GM23338 (cell line): ENCODE data around the gene AFTPH. TPM values are rescaled to one million over a fixed set of nuclear protein-coding genes. Genes with fewer than 3 reads are reported as not detected.

Experiments used
- ATAC-seq: fragments of 200-7000 bp; cut with Tn5 transposase; 3 replicates; pipeline ENCODE4 v1.9.1; 2020
- DNase-seq: peaks from one replicate; pipeline ENCODE4 v3.0.0-alpha.2; 2015; ENCODE audit warnings: low spot score
- H2AFZ ChIP-seq: fragments of 200-600 bp; sonication (generic); 2 replicates; pipeline ENCODE4 v1.8.0; 2016; ENCODE audit warnings: antibody characterized with exemption, mild to moderate bottlenecking, moderate library complexity
- H3F3A ChIP-seq: fragments of 200-600 bp; sonication (generic); replicated peaks from 2 replicates; pipeline ENCODE4 v1.8.0; 2017; ENCODE audit warnings: antibody characterized with exemption, mixed run types, low read depth
- H3K27ac ChIP-seq: fragments of 200-600 bp; sonication (generic); 2 replicates; pipeline ENCODE4 v1.6.1; 2016; ENCODE audit warnings: low read depth
- H3K27me3 ChIP-seq: fragments of 200-600 bp; sonication (generic); 2 replicates; pipeline ENCODE4 v1.8.0; 2016; ENCODE audit warnings: mild to moderate bottlenecking, mixed run types, moderate library complexity; ENCODE audit not compliant: insufficient read depth
- H3K36me3 ChIP-seq: fragments of 200-600 bp; sonication (generic); 2 replicates; pipeline ENCODE4 v1.8.0; 2016; ENCODE audit warnings: mild to moderate bottlenecking; ENCODE audit not compliant: insufficient read depth
- H3K4me1 ChIP-seq: fragments of 200-600 bp; sonication (generic); 2 replicates; pipeline ENCODE4 v1.8.0; 2016; ENCODE audit warnings: mild to moderate bottlenecking, moderate library complexity; ENCODE audit not compliant: insufficient read depth
- H3K4me2 ChIP-seq: fragments of 200-600 bp; sonication (generic); 2 replicates; pipeline ENCODE4 v1.7.1; 2017; ENCODE audit warnings: mixed run types
- H3K4me3 ChIP-seq: fragments of 200-600 bp; sonication (generic); 2 replicates; pipeline ENCODE4 v1.6.1; 2016; ENCODE audit warnings: mixed run types
- H3K79me2 ChIP-seq: fragments of 200-600 bp; sonication (generic); replicated peaks from 2 replicates; pipeline ENCODE4 v1.8.0; 2017; ENCODE audit warnings: mild to moderate bottlenecking; ENCODE audit not compliant: insufficient read depth
- H3K9me2 ChIP-seq: fragments of 200-600 bp; sonication (generic); 2 replicates; pipeline ENCODE4 v1.8.0; 2017; ENCODE audit not compliant: insufficient read depth
- H4K20me1 ChIP-seq: fragments of 200-600 bp; sonication (generic); replicated peaks from 2 replicates; pipeline ENCODE4 v1.8.0; 2017; ENCODE audit warnings: mild to moderate bottlenecking; ENCODE audit not compliant: insufficient read depth
- H3K27ac Mint-ChIP-seq: 2 replicates; pipeline ENCODE4 v1.8.0; 2020; ENCODE audit warnings: inconsistent platforms, mild to moderate bottlenecking, moderate library complexity, mixed read lengths
- H3K27me3 Mint-ChIP-seq: 3 replicates; pipeline ENCODE4 v1.8.0; 2022; ENCODE audit warnings: low read depth, mild to moderate bottlenecking, moderate library complexity, mixed read lengths, inconsistent platforms; ENCODE audit not compliant: insufficient read depth, poor library complexity
- H3K36me3 Mint-ChIP-seq: 3 replicates; pipeline ENCODE4 v1.8.0; 2021; ENCODE audit warnings: low read depth, mild to moderate bottlenecking, inconsistent platforms, moderate library complexity, mixed read lengths
- H3K4me1 Mint-ChIP-seq: 3 replicates; pipeline ENCODE4 v1.8.0; 2020; ENCODE audit warnings: mild to moderate bottlenecking, inconsistent platforms, mixed read lengths
- H3K4me3 Mint-ChIP-seq: 3 replicates; pipeline ENCODE4 v1.8.0; 2021; ENCODE audit warnings: moderate library complexity, mild to moderate bottlenecking, inconsistent platforms, mixed read lengths
- H3K9me3 Mint-ChIP-seq: 3 replicates; pipeline ENCODE4 v1.8.0; 2020; ENCODE audit warnings: moderate library complexity, mild to moderate bottlenecking, inconsistent platforms, mixed read lengths
- CREB1 ChIP-seq: fragments of 250-450 bp; sonication (Bioruptor Pico); IDR thresholded peaks from 2 replicates; pipeline ENCODE4 v1.5.0; 2020; ENCODE audit warnings: low read depth, mild to moderate bottlenecking, moderate library complexity
- CTCF ChIP-seq, 2 experiments: fragments of 200-600 bp in 1 of 2; sonication (generic) in 1 of 2; conservative IDR thresholded peaks; 2 replicates each; pipeline versions ENCODE4 v1.5.1 to v1.6.1; 2016 to 2017; ENCODE audit warnings: antibody characterized with exemption in 2 of 2, low read depth in 2 of 2, mild to moderate bottlenecking in 2 of 2, moderate library complexity in 1 of 2
- ETS1 ChIP-seq: IDR thresholded peaks from 2 replicates; pipeline ENCODE4 v1.6.1; 2016; ENCODE audit warnings: antibody characterized with exemption
- EZH2 ChIP-seq: fragments of 200-600 bp; sonication (generic); IDR thresholded peaks from one replicate; pipeline ENCODE4 v1.8.0; 2017; ENCODE audit warnings: antibody characterized with exemption, mild to moderate bottlenecking, low read depth; ENCODE audit not compliant: unreplicated experiment
- EZH2phosphoT487 ChIP-seq: fragments of 200-600 bp; sonication (generic); IDR thresholded peaks from one replicate; pipeline ENCODE4 v1.8.1; 2018; ENCODE audit warnings: antibody characterized with exemption; ENCODE audit not compliant: unreplicated experiment
- JUNB ChIP-seq: IDR thresholded peaks from one replicate; pipeline ENCODE4 v1.6.1; 2016; ENCODE audit warnings: antibody characterized with exemption; ENCODE audit not compliant: unreplicated experiment
- NANOG ChIP-seq: IDR thresholded peaks from 2 replicates; pipeline ENCODE4 v1.6.1; 2016; ENCODE audit warnings: antibody characterized with exemption, borderline replicate concordance
- POLR2AphosphoS5 ChIP-seq: IDR thresholded peaks from 2 replicates; pipeline ENCODE4 v1.6.1; 2016; ENCODE audit warnings: antibody characterized with exemption, low read depth
- REST ChIP-seq: IDR thresholded peaks from one replicate; pipeline ENCODE4 v1.6.1; 2018; ENCODE audit warnings: antibody characterized with exemption; ENCODE audit not compliant: unreplicated experiment
- STAT1 ChIP-seq: IDR thresholded peaks from one replicate; pipeline ENCODE4 v1.6.1; 2016; ENCODE audit warnings: antibody characterized with exemption; ENCODE audit not compliant: unreplicated experiment
- ZNF114 ChIP-seq: fragments of 250-450 bp; sonication (Bioruptor Pico); IDR thresholded peaks from 2 replicates; pipeline ENCODE4 v1.5.0; 2020; ENCODE audit warnings: mild to moderate bottlenecking, moderate library complexity
- ZNF331 ChIP-seq: fragments of 250-450 bp; sonication (Bioruptor Pico); IDR thresholded peaks from 2 replicates; pipeline ENCODE4 v1.5.0; 2020; ENCODE audit warnings: low read depth, mild to moderate bottlenecking, moderate library complexity
- ZNF462 ChIP-seq: fragments of 250-450 bp; sonication (Bioruptor Pico); IDR thresholded peaks from 2 replicates; pipeline ENCODE4 v1.5.0; 2020; ENCODE audit warnings: mild to moderate bottlenecking, moderate library complexity
- polyA plus RNA-seq: library from polyadenylated mRNA; unstranded; fragments of >200 nt; fragmentation: Nextera tagmentation; extraction: Ambion mirVana; gene quantifications from 2 replicates; pipeline ENCODE4 v1.2.1, GENCODE V29; 2016
- total RNA-seq: library from RNA; depleted of rRNA; stranded (reverse); fragments of >200 nt; shearing (Covaris generic); gene quantifications from 2 replicates; pipeline ENCODE4 v1.2.3, GENCODE V29; 2014

Gene AFTPH
- total and polyA plus RNA-seq, 2 experiments from 2014 or later = 14.9 to 20.6 TPM

GRCh38 chr2:64594226-64594989 is 70.3 kb downstream of the AFTPH start:
- peaks cover 9% of the 10 kb centered on the region; the same call in 1 of the 3 replicates for H3K36me3 Mint-ChIP-seq
- H3K4me1 ChIP-seq = no peaks in the 10 kb centered on the region
- no peak overlapping the region for H3K4me2 ChIP-seq
- no peaks in the 10 kb centered on the region for H3F3A ChIP-seq
- no peaks in the 10 kb centered on the region for H3K9me3 Mint-ChIP-seq
- H4K20me1 ChIP-seq = no peaks in the 10 kb centered on the region
- no peak overlapping the region for H3K27ac Mint-ChIP-seq
- H2AFZ ChIP-seq = no peak overlapping the region
- H3K4me3 ChIP-seq = no peak overlapping the region
- H3K4me3 Mint-ChIP-seq = no peak overlapping the region
- H3K79me2 ChIP-seq = no peaks in the 10 kb centered on the region
- H3K9me2 ChIP-seq = no peaks in the 10 kb centered on the region
- H3K4me1 Mint-ChIP-seq = peaks cover 6% of the 10 kb centered on the region; the same call in 2 of the 3 replicates
- no peak overlapping the region for H3K27ac ChIP-seq
- ATAC-seq (no peak), DNase-seq (no peak)
- no peaks in the 10 kb centered on the region for H3K27me3 ChIP-seq
- TF ChIP-seq ZNF331 (no peak), ETS1 (no peak), ZNF462 (CRISPR knock-in tag) (no peak), NANOG (no peak), REST (no peak), CTCF (conservative IDR thresholded peaks at IDR 0.05; ENCODE audit: low read depth in 2 of 2) (no peak), ZNF114 (CRISPR knock-in tag) (no peak), STAT1 (no peak), POLR2AphosphoS5 (no peak), JUNB (no peak), EZH2 (no peak), CREB1 (CRISPR knock-in tag) (no peak), EZH2phosphoT487 (no peak)
- H3K36me3 ChIP-seq = no peaks in the 10 kb centered on the region; the same call in 1 of the 2 replicates
- no peaks in the 10 kb centered on the region for H3K27me3 Mint-ChIP-seq
